Ishikawa (cell line): ENCODE data around the gene PCSK4.

Source experiments
- EGR1 ChIP-seq: IDR thresholded peaks from 2 replicates; pipeline ENCODE4 v1.6.1; 2012
- NFIC ChIP-seq: IDR thresholded peaks from 2 replicates; pipeline ENCODE4 v1.6.1; 2012
- RAD21 ChIP-seq: IDR thresholded peaks from 2 replicates; pipeline ENCODE4 v1.6.1; 2012; ENCODE audit warnings: low read depth
- TCF12 ChIP-seq: IDR thresholded peaks from 2 replicates; pipeline ENCODE4 v1.6.1; 2012; ENCODE audit warnings: low read depth
- ZBTB7A ChIP-seq: IDR thresholded peaks from 2 replicates; pipeline ENCODE4 v1.6.1; 2012; ENCODE audit warnings: low read depth

DNA sequence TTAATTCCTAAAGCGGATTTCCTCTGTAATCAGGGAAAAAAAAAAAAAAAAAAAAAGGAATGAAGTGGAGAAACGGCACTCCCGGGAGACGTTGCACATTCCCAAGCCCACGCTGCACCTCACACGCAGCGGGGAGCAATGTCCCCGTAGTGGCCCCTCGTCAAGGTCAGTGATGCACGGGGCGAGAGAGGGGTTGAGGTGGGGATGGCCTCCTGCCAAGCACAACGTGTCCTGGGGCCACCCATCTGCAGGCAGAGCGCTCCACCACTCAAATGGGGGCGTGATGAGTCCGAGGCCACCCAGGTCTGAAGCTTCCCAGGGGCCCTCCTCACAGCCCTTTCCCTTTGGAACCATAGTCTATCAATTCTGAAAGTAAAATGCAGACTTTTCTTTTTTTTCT is 48.8 kb upstream of the PCSK4 start:
- TF ChIP-seq RAD21 (no peak), TCF12 (no peak), EGR1 (no peak), ZBTB7A (no peak), NFIC (no peak)
